Measurements from ENCODE around the gene MCM5.
"Not testable (repeated sequence)": the region's sequence is repeated elsewhere in the genome, so short reads cannot be mapped to it uniquely, and the experiment has no call there.

The MCM5 gene

DNA sequence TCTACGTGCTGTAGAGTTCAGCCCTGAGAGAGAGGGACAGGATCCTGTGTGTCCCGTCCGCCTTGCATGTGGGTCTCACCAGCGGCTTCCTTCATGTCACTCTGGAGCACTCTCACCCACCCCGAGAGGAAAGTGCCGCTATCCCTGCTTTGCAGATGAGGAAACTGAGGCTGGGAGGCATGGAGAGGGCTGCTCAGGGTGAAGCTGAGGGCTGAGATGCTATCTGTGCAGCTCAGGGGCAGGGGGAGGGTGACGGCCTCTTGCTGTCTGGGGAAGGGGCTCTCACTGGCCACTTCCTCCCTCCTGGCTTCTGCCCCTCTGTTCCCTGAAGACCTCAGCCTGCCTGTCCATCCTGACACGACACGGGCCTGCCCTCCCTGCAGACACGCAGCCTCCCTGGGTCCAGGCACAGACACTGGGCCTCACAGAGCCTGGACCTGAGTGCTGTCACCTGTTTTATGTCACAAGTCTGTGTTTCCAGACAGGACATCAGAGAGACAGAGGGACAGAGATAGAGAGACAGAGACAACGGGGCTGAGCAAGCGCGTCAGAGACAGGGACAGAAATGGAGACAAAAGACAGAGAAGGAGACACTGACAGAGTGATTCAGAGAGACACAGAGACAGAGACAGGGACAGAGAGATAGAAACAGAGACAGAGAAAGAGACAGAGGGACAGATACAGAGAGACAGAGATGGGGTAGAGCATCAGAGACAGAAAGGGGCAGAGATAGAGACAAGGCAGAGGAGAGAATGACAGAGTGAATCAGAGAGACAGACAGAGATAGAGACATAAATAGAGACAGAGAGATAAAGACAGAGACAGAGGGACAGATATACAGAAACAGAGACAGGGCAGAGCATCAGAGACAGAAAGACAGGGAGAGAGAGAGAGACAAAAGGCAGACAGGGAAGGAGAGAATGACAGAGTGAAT is 53.1 kb downstream of the MCM5 start:
- DNase-seq, result no peak

DNA sequence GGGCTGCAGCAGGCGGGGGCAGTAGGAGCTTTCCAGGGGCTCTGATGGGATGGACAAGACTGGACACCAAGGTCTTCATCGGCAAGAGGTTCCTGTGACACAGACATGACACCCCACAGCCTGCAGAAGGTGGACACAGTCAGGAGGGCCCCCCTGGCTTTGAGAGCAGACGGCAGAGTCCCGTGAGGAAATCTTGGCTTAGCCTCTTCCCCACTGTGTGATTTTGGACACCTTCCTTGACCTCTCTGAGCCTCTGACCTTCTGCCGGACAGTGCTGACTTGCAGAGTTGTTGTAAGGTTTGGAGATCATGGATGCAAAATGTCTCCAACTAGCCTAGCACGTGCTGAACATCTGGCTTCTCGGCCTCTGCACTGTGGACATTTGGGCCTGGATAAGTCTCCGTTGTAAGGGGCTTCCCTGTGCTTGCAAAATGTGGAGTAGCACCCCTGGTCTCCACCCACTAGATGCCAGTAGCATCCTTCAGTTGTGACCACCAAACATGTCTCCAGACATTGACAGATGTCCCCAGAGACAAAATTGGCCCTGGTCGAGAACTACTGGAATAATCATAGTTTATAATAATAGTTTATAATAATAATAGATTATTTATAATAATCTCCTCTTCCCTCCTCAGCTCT is 54.6 kb downstream of the MCM5 start:
- DNase-seq, result no peak

DNA sequence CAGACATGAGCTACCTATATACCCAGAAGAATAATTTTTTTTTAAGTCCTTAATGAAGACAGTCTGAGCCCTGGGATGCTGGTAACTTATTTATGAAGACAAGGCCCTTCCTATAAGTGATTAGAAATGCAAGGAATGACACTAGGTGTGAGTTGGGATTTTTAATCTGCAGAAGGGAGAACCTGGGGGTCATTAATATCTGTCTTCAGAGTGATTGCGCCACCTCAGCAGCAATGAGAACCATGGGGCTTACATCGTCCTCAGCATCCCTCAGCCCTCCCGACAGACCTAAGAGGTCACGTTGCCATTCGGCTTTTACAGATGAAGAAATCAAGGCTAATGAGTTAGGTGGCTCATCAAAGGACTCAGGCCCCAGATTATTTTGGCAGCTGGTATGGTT is 55.6 kb downstream of the MCM5 start:
- DNase-seq, result no peak

- no peak for DNase-seq
Observed at GRCh38 chr22:35456757-35457156, 56.8 kb downstream of the MCM5 start.

DNA sequence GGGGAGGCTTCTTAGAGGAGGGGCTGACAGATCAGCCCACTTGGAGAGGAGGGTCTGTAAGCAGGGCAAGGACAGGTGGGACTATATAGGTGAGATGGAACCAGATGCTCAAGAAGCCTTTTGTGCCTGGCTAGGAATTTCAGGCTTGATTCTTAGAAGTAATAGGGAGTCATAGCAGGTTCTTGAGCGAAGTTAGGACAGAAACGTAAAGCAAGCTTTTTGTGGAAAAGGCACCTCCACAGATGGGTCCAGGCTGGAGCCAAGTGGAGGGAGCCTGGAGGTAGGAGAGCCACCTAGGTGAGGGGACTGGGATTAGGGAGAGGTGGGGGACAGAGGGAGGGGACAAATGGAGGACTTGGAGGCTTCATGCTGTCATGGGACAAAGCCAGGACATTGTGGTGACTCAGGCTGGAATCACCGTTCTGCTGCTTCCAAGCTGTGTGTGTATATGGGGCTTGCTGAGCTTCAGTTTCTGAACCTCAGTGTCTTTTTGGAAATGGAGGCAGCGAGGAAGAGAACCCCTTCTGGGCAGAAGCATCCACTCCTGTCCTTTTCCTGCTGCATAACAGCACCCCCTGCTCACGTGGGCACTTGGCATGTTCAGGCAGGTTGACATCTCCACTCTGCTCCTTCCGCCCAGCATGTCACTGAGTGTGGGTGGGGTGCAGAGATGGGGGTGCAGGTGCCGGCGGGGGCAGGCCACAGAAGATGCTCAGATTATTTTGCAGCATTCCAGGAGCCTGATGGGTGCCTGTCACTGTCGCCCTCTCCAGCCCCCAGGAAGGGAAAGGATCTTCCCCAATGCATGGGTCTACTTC is 58.0 kb downstream of the MCM5 start:
- DNase-seq, result no peak

- DNase-seq, result no peak
Observed at GRCh38 chr22:35458547-35459422, 58.8 kb downstream of the MCM5 start.

GRCh38 chr22:35459423-35459894 is 59.5 kb downstream of the MCM5 start:
- no peak for DNase-seq

GRCh38 chr22:35459976-35460375 is 60.0 kb downstream of the MCM5 start:
- DNase-seq, result not testable (repeated sequence)

DNA sequence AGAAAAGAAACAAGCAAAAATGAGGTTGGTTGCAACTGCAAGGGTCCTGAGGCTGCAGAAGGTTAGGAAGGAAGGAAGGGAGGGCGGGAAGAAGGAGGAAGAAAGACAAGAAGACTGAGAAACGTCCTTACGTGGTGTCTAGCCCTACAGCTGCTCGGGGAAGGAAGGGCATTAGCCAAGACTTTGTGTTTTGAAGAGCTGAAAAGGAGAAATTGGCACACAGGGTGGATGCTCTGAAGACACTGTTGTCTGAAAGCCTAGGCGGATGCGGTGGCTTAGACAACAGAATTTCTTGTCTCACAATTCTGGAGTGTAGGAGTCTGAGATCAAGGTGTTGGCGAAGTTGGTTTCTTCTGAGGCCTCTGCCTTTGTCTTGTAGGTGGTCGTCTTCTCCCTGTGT is 60.7 kb downstream of the MCM5 start:
- DNase-seq, result no peak

DNA sequence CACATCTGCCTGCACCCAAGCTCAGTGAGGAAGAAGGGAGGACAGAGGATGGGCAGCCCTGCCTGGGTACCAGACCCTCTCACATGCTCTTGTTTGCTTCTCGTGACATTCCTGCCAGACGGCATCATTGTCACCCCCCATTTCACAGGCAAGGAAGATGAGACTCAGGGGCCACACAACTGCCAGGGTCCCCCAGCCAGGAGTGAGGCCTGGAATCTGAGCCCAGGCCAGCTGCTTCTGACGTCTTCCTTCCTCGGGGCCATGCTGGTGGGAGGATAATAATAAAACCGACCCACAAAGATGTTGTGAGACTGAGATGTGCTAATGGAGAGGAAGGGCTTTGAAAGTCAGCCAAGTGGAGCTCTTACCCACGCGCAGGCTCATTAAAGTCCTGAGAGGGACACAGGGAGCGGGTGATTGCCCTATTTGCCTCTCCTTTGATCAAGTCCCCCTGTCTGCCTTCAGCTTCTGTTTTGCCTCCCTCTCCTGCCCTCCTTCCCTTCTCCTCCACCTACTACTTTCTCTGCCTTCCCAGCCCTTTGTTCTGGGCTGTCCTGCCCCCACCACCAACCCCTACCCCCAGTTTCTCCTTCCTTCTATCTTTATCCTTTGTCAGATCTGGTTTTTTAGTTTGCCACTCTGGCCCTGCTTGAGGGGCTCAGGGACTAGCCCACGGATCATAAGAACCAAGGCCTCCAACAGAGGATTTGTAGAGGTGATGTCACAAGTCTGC is 62.7 kb downstream of the MCM5 start:
- no peak for DNase-seq

- no peak for DNase-seq
Observed at GRCh38 chr22:35463231-35463933, 63.4 kb downstream of the MCM5 start.

DNA sequence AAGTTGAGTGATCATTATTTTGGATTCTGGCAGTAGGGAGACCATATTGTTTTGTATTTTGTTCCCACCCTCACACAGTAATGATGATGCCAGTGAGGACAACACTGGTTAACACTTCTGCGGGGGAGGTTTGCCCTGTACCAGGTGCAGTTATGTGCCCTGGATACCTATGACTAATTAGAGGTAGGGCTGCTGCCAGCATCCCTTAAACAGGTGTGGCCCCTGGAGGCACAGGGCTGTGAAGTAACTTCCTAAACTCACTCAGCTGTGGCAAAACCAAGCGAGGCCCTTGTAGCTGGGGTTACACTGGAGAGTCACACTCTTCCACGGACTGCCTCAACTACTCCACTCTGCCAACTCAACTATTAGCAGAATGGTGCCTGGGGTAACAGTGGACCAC is 64.5 kb downstream of the MCM5 start:
- no peak for DNase-seq

DNA sequence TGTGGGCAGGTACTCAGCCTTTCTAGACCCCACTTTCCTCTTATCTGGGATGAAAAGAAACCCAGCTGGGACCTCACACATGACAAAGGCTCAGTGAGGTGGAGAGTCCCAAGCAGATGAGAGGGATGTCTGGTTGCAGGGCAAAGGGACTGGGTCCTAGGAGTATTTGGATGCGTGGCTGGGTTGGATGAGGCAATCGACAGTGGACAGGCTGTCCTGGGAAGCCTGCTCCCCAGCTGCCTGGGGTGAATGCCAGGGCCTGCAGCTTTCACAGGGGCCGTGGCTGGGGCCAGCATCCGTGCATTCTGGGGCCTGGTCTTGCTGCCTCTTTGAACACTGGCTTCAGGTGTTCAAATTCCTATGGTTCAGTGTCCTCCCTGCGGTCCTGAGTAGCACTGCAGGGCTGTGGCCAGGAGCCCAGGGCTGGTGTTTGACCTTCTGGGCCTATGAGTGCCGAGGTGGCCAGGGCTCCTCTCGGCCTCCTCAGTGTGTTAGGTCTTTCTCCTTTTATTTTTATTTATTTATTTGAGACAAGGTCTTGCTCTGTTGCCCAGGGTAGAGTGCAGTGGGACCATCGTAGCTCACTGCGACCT is 65.3 kb downstream of the MCM5 start:
- DNase-seq, result no peak

DNA sequence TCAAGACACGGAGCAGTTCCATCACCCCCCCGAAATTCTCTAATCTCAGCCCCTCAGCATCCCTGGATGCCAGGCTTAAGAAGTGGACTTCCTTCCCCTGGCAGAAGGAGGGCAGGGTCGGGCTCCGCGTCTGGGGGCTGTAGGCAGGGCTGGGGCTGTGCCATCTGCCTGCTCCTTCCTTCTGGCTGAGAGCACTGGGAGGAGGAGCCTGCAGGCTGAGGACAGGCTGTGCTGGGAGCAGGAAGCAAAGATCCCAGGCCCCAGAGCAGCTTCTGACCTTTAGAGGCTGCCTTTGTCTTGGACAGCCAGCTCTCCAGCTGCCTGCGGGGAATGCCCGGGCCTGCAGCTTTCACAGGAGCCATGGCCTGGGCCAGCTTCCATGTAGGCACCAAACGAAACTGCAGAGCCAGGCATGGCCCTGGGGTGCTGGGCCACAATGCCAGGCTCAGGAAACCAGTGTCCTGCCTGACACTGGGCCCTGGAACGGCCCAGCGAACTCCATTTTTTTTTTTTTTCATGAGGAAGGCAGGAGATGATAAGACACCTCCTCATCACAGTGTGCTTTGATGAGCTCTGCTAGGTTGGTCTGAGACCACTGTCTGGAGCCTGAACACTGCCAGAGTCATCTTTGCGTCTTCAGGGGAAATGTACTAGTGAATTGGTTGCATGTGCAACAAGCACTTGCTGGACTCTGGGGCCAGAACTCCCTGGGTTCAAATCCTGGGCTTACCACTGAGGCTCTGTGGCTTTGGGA is 67.9 kb downstream of the MCM5 start:
- no peak for DNase-seq

DNA sequence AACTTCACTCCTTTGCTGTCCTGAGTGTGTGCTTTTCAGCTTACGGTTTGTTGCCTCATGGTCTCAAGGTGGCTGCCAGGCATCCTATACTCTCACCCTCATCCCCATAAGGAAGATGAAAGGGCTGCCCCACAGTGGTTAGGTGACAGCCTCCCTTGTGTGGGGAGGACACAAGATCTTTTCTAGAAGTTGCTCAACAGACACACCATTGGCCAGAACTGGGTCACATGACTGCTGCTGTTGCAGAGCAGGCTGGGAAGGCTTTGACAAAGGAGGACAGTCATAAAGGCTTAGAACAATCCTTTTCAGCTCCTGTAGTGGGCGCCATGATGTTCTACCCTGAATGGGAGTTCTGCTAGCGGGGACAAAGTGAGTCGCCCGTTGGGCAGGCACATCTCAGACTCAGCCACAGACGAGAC is 71.0 kb downstream of the MCM5 start:
- DNase-seq, result no peak

- not testable (repeated sequence) for DNase-seq
Observed at GRCh38 chr22:35471566-35471965, 71.6 kb downstream of the MCM5 start.

DNA sequence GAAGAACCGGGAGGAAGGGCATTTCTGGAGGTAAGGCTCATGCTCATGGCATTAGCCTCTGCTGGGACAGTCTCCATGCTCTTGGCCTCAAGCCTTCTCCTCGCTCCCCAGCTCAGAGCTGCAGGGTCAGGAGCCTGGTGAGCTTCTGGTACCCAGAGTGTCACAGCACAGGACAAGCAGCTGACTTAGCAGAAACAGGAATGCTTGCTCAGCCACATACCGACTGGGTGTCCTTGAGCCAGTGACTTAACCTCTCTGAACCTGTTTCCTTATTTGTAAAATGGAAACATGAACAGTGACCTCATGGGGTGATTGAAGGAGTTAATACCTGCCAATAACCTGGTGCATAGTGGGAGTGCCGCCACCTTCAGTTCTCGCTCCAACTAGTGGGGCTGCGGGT is 72.5 kb downstream of the MCM5 start:
- DNase-seq, result no peak

- no peak for DNase-seq
Observed at GRCh38 chr22:35473971-35474370, 74.0 kb downstream of the MCM5 start.

All from NCI-H1436 (cell line).